ENCODE results near the gene MORF4L2.
"Not testable (repeated sequence)": the region's sequence is repeated elsewhere in the genome, so short reads cannot be mapped to it uniquely, and the experiment has no call there.

The MORF4L2 gene

GRCh38 chrX:103678199-103678993 lies 8.1 kb downstream of the MORF4L2 start:
- DNase-seq, result no peak

GRCh38 chrX:103674531-103675454 lies 11.7 kb downstream of the MORF4L2 start:
- no peak for DNase-seq

- DNase-seq, result no peak
Measured at GRCh38 chrX:103669745-103670144, 16.8 kb downstream of the MORF4L2 start.

- DNase-seq, result no peak
Measured at GRCh38 chrX:103666202-103667107, 20.0 kb downstream of the MORF4L2 start.

- DNase-seq, result no peak
Measured at GRCh38 chrX:103663981-103664762, 22.3 kb downstream of the MORF4L2 start.

GRCh38 chrX:103659460-103659859 lies 27.0 kb downstream of the MORF4L2 start:
- not testable (repeated sequence) for DNase-seq

GRCh38 chrX:103658681-103659433 lies 27.6 kb downstream of the MORF4L2 start:
- DNase-seq, result no peak

- not testable (repeated sequence) for DNase-seq
Measured at GRCh38 chrX:103657066-103657465, 29.4 kb downstream of the MORF4L2 start.

- no peak for DNase-seq
Measured at GRCh38 chrX:103656617-103657016, 29.9 kb downstream of the MORF4L2 start.

GRCh38 chrX:103655230-103656000 lies 31.1 kb downstream of the MORF4L2 start:
- not testable (repeated sequence) for DNase-seq

GRCh38 chrX:103651151-103651773 lies 35.2 kb downstream of the MORF4L2 start:
- no peak for DNase-seq

GRCh38 chrX:103647630-103648029 lies 38.9 kb downstream of the MORF4L2 start:
- no peak for DNase-seq

- no peak for DNase-seq
Measured at GRCh38 chrX:103644125-103644524, 42.4 kb downstream of the MORF4L2 start.

- DNase-seq, result no peak
Measured at GRCh38 chrX:103640401-103641155, 45.9 kb downstream of the MORF4L2 start.

- not testable (repeated sequence) for DNase-seq
Measured at GRCh38 chrX:103638479-103639346, 47.8 kb downstream of the MORF4L2 start.

GRCh38 chrX:103637604-103638338 lies 48.7 kb downstream of the MORF4L2 start:
- DNase-seq, result no peak

- DNase-seq, result no peak
Measured at GRCh38 chrX:103635436-103635835, 51.1 kb downstream of the MORF4L2 start.

Measured in stimulated activated CD4-positive, alpha-beta T cell treated with anti-CD3 and anti-CD28 coated beads, Interleukin-4, amount 100 ng/mL, for 1 hour (primary cell).